GM21737 (cell line): Measurements from ENCODE around the gene TIA1.
"Not testable (repeated sequence)": the region's sequence is repeated elsewhere in the genome, so short reads cannot be mapped to it uniquely, and the experiment has no call there.

Experiments
- ATAC-seq: cut with Tn5 transposase; IDR thresholded peaks from one replicate; pipeline ENCODE4 v1.9.1; 2021; ENCODE audit warnings: mild to moderate bottlenecking, moderate library complexity; ENCODE audit not compliant: unreplicated experiment

TIA1 gene

GRCh38 chr2:70223305-70223704, 25.1 kb downstream of the TIA1 start:
- ATAC-seq: not testable (repeated sequence)

- no peak for ATAC-seq
Measured at GRCh38 chr2:70214953-70215549, 33.4 kb downstream of the TIA1 start.

GRCh38 chr2:70214365-70214764, 34.1 kb downstream of the TIA1 start:
- ATAC-seq: no peak

GRCh38 chr2:70212298-70212932, 36.0 kb downstream of the TIA1 start:
- ATAC-seq: no peak

- ATAC-seq: no peak
Measured at GRCh38 chr2:70211595-70211994, 36.8 kb downstream of the TIA1 start.

GRCh38 chr2:70204452-70204851, 44.0 kb downstream of the TIA1 start:
- no peak for ATAC-seq

- no peak for ATAC-seq
Measured at GRCh38 chr2:70203086-70203485, 45.3 kb downstream of the TIA1 start.

GRCh38 chr2:70202236-70202806, 46.1 kb downstream of the TIA1 start:
- ATAC-seq: no peak

- no peak for ATAC-seq
Measured at GRCh38 chr2:70201831-70202230, 46.6 kb downstream of the TIA1 start.

- ATAC-seq: no peak
Measured at GRCh38 chr2:70201225-70201768, 47.1 kb downstream of the TIA1 start.

- no peak for ATAC-seq
Measured at GRCh38 chr2:70199320-70199864, 49.0 kb downstream of the TIA1 start.

GRCh38 chr2:70192516-70192915, 55.9 kb downstream of the TIA1 start:
- no peak for ATAC-seq

GRCh38 chr2:70191244-70191735, 57.1 kb downstream of the TIA1 start:
- ATAC-seq: no peak

- ATAC-seq: peak; percentile 84
Measured at GRCh38 chr2:70190418-70191243, 57.8 kb downstream of the TIA1 start, which contains the start of gene C2orf42. Gene C2orf42 (minus strand): TSS chr2:70191019. CDS start chr2:70181985, 9,034 bp downstream.

GRCh38 chr2:70188460-70188859, 60.0 kb downstream of the TIA1 start:
- no peak for ATAC-seq

GRCh38 chr2:70187170-70187569, 61.3 kb downstream of the TIA1 start:
- ATAC-seq: not testable (repeated sequence)

- no peak for ATAC-seq
Measured at GRCh38 chr2:70182689-70183088, 65.7 kb downstream of the TIA1 start.

GRCh38 chr2:70181363-70181956, 67.0 kb downstream of the TIA1 start:
- peak; percentile 63 for ATAC-seq

- no peak for ATAC-seq
Measured at GRCh38 chr2:70173520-70173919, 74.9 kb downstream of the TIA1 start.

- not testable (repeated sequence) for ATAC-seq
Measured at GRCh38 chr2:70169654-70170245, 78.7 kb downstream of the TIA1 start.
